ENCODE measurements around the gene SPRY4.

SPRY4 gene

DNA sequence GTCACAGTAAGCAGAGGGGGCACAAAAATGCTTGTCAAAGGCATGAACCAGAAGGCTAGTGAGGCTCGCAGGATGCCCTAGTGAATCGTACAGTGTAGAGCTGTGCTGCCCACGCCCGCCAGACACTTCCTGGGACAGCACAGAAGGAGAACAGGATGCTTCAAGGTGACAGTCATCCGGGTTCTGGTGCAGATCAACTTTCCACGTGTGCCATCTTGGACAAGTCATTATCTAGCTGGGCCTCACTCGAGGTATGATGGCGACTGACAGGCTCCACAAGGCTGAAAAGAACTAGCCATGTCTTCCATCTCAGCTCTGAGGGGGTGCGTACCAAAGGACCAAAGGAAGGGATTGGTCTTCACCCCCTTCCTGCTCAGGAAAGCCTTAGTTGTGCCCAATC, 14.0 kb downstream of the SPRY4 start:
- peaks cover 10% of the 10 kb centered on the region for H3K79me1 ChIP-seq (replicated peaks; ENCODE audit: low read length, poor library complexity, severe bottlenecking)
- H2BK15ac ChIP-seq (ENCODE audit: low read depth, poor library complexity, severe bottlenecking), result no peak overlapping the region
- peaks cover 53 to 80% of the 10 kb centered on the region in 2 experiments for H3K36me3 ChIP-seq (ENCODE audit: control insufficient read depth in 1 of 2, insufficient read depth in 2 of 2, low read depth in 1 of 2, low read length in 2 of 2)
- H3K4me2 ChIP-seq (ENCODE audit: low read length, poor library complexity, severe bottlenecking), result no peak overlapping the region
- H2BK5ac ChIP-seq (ENCODE audit: low read depth, low read length, poor library complexity, severe bottlenecking), result no peak overlapping the region
- peaks cover 22% of the 10 kb centered on the region for H3K4me1 ChIP-seq (ENCODE audit: control insufficient read depth, insufficient read depth, low read depth, low read length)
- H4K91ac ChIP-seq (ENCODE audit: low read length), result no peak overlapping the region
- H3K9ac ChIP-seq (ENCODE audit: low read length), result no peak overlapping the region
- no peak overlapping the region for H3K18ac ChIP-seq (ENCODE audit: low read depth in 1 of 2, low read length in 2 of 2)
- no peaks in the 10 kb centered on the region for H3K9me3 ChIP-seq (ENCODE audit: control insufficient read depth, low read length)
- no peak overlapping the region for H3K4ac ChIP-seq (ENCODE audit: low read depth in 1 of 2, low read length in 2 of 2)
- no peaks in the 10 kb centered on the region for H3K27me3 ChIP-seq (ENCODE audit: control insufficient read depth in 1 of 2, insufficient read depth in 1 of 2, low read length in 2 of 2)
- WGBS, result 92% methylated on average over 9 of the region's 9 CpGs
- peak overlapping the region in 1 of 2 experiments; percentile 75 for H3K23ac ChIP-seq (ENCODE audit: low read length in 2 of 2)
- no peak for DNase-seq
- H3K27ac ChIP-seq (ENCODE audit: low read length, poor library complexity, severe bottlenecking), result no peak overlapping the region
- H2AFZ ChIP-seq (ENCODE audit: low read depth, low read length), result no peak overlapping the region
- H2BK120ac ChIP-seq (ENCODE audit: low read depth, low read length), result no peak overlapping the region
- no peak overlapping the region for H2BK12ac ChIP-seq (ENCODE audit: low read length in 2 of 2)
- no peak overlapping the region for H4K8ac ChIP-seq (ENCODE audit: low read length)
- peak overlapping the region in 1 of 2 experiments; percentile 6 for H3K14ac ChIP-seq (ENCODE audit: low read length in 2 of 2)
- H2AK5ac ChIP-seq (ENCODE audit: low read length, severe bottlenecking), result no peak overlapping the region
- H3K4me3 ChIP-seq (ENCODE audit: insufficient read depth in 1 of 2, low read depth in 1 of 2, low read length in 2 of 2), result no peak overlapping the region

DNA sequence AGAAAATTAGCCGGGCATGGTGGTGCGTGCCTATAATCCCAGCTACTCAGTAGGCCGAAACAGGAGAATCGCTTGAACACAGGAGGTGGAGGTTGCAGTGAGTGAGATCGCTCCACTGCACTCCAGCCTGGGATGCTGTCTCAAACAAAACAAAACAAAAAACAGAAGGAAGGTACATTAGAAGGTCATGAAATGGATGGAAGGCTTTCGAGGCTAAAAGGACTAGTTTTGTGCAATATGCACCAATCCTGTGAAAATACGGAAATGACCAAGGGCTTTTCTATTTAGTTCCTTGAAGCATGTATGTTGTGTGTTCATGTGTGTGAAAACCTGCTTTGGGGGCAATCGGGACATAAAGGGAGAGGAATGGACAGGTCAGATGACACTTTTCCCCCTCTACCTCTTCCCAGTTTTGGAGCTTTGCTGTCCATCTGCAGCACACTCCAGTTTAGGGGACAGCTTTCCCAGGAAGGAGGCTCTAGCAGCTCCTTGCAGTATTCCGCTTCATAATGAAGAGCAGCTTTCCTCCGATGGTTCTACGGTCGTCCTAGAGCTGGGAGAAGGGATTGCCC, 15.0 kb downstream of the SPRY4 start:
- Histone ChIP-seq H3K27ac (ENCODE audit: low read length, poor library complexity, severe bottlenecking) (no peak overlapping the region), H2BK120ac (ENCODE audit: low read depth, low read length) (no peak overlapping the region), H3K4me3 (ENCODE audit: insufficient read depth in 1 of 2, low read depth in 1 of 2, low read length in 2 of 2) (no peak overlapping the region), H3K27me3 (ENCODE audit: control insufficient read depth in 1 of 2, insufficient read depth in 1 of 2, low read length in 2 of 2) (no peaks in the 10 kb centered on the region), H3K14ac (ENCODE audit: low read length in 2 of 2) (no peak overlapping the region), H2BK15ac (ENCODE audit: low read depth, poor library complexity, severe bottlenecking) (no peak overlapping the region), H3K18ac (ENCODE audit: low read depth in 1 of 2, low read length in 2 of 2) (no peak overlapping the region), H3K23ac (ENCODE audit: low read length in 2 of 2) (no peak overlapping the region), H3K4ac (ENCODE audit: low read depth in 1 of 2, low read length in 2 of 2) (no peak overlapping the region), H2BK12ac (ENCODE audit: low read length in 2 of 2) (no peak overlapping the region), H3K4me1 (ENCODE audit: control insufficient read depth, insufficient read depth, low read depth, low read length) (peaks cover 22% of the 10 kb centered on the region), H3K36me3 (ENCODE audit: control insufficient read depth in 1 of 2, insufficient read depth in 2 of 2, low read depth in 1 of 2, low read length in 2 of 2) (peaks cover 50 to 80% of the 10 kb centered on the region in 2 experiments), H3K9me3 (ENCODE audit: control insufficient read depth, low read length) (no peaks in the 10 kb centered on the region), H2AFZ (ENCODE audit: low read depth, low read length) (no peak overlapping the region), H2BK5ac (ENCODE audit: low read depth, low read length, poor library complexity, severe bottlenecking) (no peak overlapping the region), H3K4me2 (ENCODE audit: low read length, poor library complexity, severe bottlenecking) (no peak overlapping the region), H3K9ac (ENCODE audit: low read length) (no peak overlapping the region), H4K8ac (ENCODE audit: low read length) (no peak overlapping the region), H2AK5ac (ENCODE audit: low read length, severe bottlenecking) (no peak overlapping the region), H4K91ac (ENCODE audit: low read length) (no peak overlapping the region), H3K79me1 (replicated peaks; ENCODE audit: low read length, poor library complexity, severe bottlenecking) (peaks cover 11% of the 10 kb centered on the region)
- 82% methylated on average over 12 of the region's 12 CpGs for WGBS
- DNase-seq, result no peak

DNA sequence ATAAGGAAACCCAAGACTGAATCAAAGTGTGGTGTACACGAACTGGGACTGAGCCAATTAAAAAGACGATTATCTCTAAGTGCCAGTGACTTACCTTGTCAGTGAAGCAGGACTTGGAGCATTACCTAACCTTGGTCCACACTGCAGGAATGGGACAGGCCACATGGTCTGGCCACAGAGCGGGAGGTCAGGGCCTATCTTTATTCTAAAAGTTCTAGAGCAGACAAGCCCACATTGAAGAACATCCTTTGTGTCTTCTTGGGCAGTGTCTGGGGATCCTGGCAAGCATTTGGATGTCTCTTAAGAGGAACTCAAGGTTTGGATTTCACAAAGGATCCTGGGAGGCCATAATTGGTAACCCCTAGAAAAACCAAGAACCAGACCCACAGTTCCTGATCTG, 16.5 kb downstream of the SPRY4 start:
- H4K91ac ChIP-seq (ENCODE audit: low read length), result no peak overlapping the region

DNA sequence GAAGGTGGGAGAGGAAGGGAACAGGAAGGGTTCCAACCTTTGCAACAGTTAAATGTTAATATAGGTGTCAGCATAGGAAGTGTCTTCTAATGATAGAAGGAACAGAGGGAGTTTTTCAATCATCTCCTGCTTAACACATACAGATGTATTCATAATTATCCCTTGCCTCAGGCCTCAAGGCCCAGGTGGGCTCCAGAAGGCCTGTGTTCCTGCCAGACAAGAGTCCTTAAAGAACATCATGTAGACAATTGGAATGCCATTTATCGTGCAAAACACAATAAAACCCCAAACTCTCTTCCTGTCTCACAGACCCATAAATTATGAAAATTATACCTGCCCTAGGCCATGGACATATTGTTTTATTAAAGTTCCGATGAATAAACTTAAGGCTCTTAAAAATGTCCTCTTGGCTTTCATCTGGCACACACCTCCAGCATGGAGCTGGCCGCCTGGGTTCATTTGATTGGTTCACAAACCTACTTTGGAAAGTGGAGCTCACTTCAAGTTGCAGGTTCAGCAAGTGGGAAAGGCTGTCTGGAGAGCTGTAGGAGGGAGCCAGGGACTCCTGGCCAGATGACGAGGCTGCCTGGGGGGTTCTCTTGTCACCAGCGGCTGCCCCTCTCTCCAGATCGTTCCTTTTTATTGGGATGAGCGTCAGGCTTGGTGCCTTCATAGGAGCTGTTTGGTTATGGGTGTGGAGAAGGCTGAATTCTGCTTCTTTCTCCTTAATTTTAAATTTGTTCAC, 17.5 kb downstream of the SPRY4 start:
- H3K27ac ChIP-seq (ENCODE audit: low read length, poor library complexity, severe bottlenecking), result no peak overlapping the region
- H4K8ac ChIP-seq (ENCODE audit: low read length), result no peak overlapping the region
- DNase-seq, result no peak
- H2AFZ ChIP-seq (ENCODE audit: low read depth, low read length), result no peak overlapping the region
- no peak overlapping the region for H3K14ac ChIP-seq (ENCODE audit: low read length in 2 of 2)
- no peak overlapping the region for H2BK5ac ChIP-seq (ENCODE audit: low read depth, low read length, poor library complexity, severe bottlenecking)
- H3K79me1 ChIP-seq (replicated peaks; ENCODE audit: low read length, poor library complexity, severe bottlenecking), result peaks cover 22% of the 10 kb centered on the region
- no peak overlapping the region for H4K91ac ChIP-seq (ENCODE audit: low read length)
- H3K4me3 ChIP-seq (ENCODE audit: insufficient read depth in 1 of 2, low read depth in 1 of 2, low read length in 2 of 2), result no peak overlapping the region
- H3K4me1 ChIP-seq (ENCODE audit: control insufficient read depth, insufficient read depth, low read depth, low read length), result peaks cover 24% of the 10 kb centered on the region
- no peaks in the 10 kb centered on the region for H3K27me3 ChIP-seq (ENCODE audit: control insufficient read depth in 1 of 2, insufficient read depth in 1 of 2, low read length in 2 of 2)
- H2BK15ac ChIP-seq (ENCODE audit: low read depth, poor library complexity, severe bottlenecking), result no peak overlapping the region
- WGBS, result 94% methylated on average over 7 of the region's 7 CpGs
- peaks cover 28 to 56% of the 10 kb centered on the region in 2 experiments for H3K36me3 ChIP-seq (ENCODE audit: control insufficient read depth in 1 of 2, insufficient read depth in 2 of 2, low read depth in 1 of 2, low read length in 2 of 2)
- no peak overlapping the region for H3K4ac ChIP-seq (ENCODE audit: low read depth in 1 of 2, low read length in 2 of 2)
- no peaks in the 10 kb centered on the region for H3K9me3 ChIP-seq (ENCODE audit: control insufficient read depth, low read length)
- H2BK12ac ChIP-seq (ENCODE audit: low read length in 2 of 2), result no peak overlapping the region
- H3K4me2 ChIP-seq (ENCODE audit: low read length, poor library complexity, severe bottlenecking), result no peak overlapping the region
- peak overlapping the region in 1 of 2 experiments; percentile 69 for H3K18ac ChIP-seq (ENCODE audit: low read depth in 1 of 2, low read length in 2 of 2)
- no peak overlapping the region for H3K9ac ChIP-seq (ENCODE audit: low read length)
- H2AK5ac ChIP-seq (ENCODE audit: low read length, severe bottlenecking), result no peak overlapping the region
- H2BK120ac ChIP-seq (ENCODE audit: low read depth, low read length), result no peak overlapping the region
- no peak overlapping the region for H3K23ac ChIP-seq (ENCODE audit: low read length in 2 of 2)

More for the DNA sequence above, 16.5 kb downstream of the SPRY4 start:
- Histone ChIP-seq H2AFZ (ENCODE audit: low read depth, low read length) (no peak overlapping the region), H3K23ac (ENCODE audit: low read length in 2 of 2) (no peak overlapping the region), H3K79me1 (replicated peaks; ENCODE audit: low read length, poor library complexity, severe bottlenecking) (peaks cover 18% of the 10 kb centered on the region), H2BK12ac (ENCODE audit: low read length in 2 of 2) (no peak overlapping the region), H2BK5ac (ENCODE audit: low read depth, low read length, poor library complexity, severe bottlenecking) (no peak overlapping the region), H2AK5ac (ENCODE audit: low read length, severe bottlenecking) (no peak overlapping the region), H3K4me3 (ENCODE audit: insufficient read depth in 1 of 2, low read depth in 1 of 2, low read length in 2 of 2) (no peak overlapping the region), H3K4me2 (ENCODE audit: low read length, poor library complexity, severe bottlenecking) (no peak overlapping the region), H3K9me3 (ENCODE audit: control insufficient read depth, low read length) (no peaks in the 10 kb centered on the region), H3K27ac (ENCODE audit: low read length, poor library complexity, severe bottlenecking) (no peak overlapping the region), H2BK120ac (ENCODE audit: low read depth, low read length) (no peak overlapping the region), H3K18ac (ENCODE audit: low read depth in 1 of 2, low read length in 2 of 2) (no peak overlapping the region), H3K4me1 (ENCODE audit: control insufficient read depth, insufficient read depth, low read depth, low read length) (peaks cover 25% of the 10 kb centered on the region), H3K14ac (ENCODE audit: low read length in 2 of 2) (no peak overlapping the region), H3K4ac (ENCODE audit: low read depth in 1 of 2, low read length in 2 of 2) (no peak overlapping the region), H3K36me3 (ENCODE audit: control insufficient read depth in 1 of 2, insufficient read depth in 2 of 2, low read depth in 1 of 2, low read length in 2 of 2) (peaks cover 38 to 67% of the 10 kb centered on the region in 2 experiments), H3K27me3 (ENCODE audit: control insufficient read depth in 1 of 2, insufficient read depth in 1 of 2, low read length in 2 of 2) (no peaks in the 10 kb centered on the region), H3K9ac (ENCODE audit: low read length) (no peak overlapping the region), H2BK15ac (ENCODE audit: low read depth, poor library complexity, severe bottlenecking) (no peak overlapping the region), H4K8ac (ENCODE audit: low read length) (peak overlapping the region; percentile 45)
- no peak for DNase-seq
- WGBS, result 94% methylated on average over 3 of the region's 3 CpGs
